Fibroblast of lung (primary cell): ENCODE data around the gene MYPOP.

Source experiments
- CTCF ChIP-seq, 2 donors: IDR thresholded peaks in 1 of 2; conservative IDR thresholded peaks in 1 of 2; 1 replicate in 1 of 2; 2 replicates in 1 of 2; pipeline ENCODE4 v1.5.1; 2011 to 2012; ENCODE audit warnings: low read length in 2 of 2, control low read depth in 1 of 2, inconsistent platforms in 1 of 2, low read depth in 1 of 2, mild to moderate bottlenecking in 1 of 2
- EZH2 ChIP-seq: IDR thresholded peaks from 2 replicates; pipeline ENCODE4 v1.5.1; 2012; ENCODE audit warnings: low read length, control low read depth, mild to moderate bottlenecking; ENCODE audit errors: missing control alignments

- TF ChIP-seq CTCF (conservative IDR thresholded peaks at IDR 0.05 in 1 of 2, IDR thresholded peaks at IDR 0.05 in 1 of 2; ENCODE audit: low read depth in 1 of 2, low read length in 2 of 2) (no peak), EZH2 (no peak)
These were observed 37.0 kb downstream of the MYPOP start for GRCh38 chr19:45865269-45865948.
